HepG2 (cell line): Measurements from ENCODE around the gene SLAMF8. TPM values are rescaled to one million over a fixed set of nuclear protein-coding genes. Genes with fewer than 3 reads are reported as not detected.

ENCODE experiments used
- ATAC-seq: fragments of 200-7000 bp; cut with Tn5 transposase; 3 replicates; pipeline ENCODE4 v1.9.1; 2020; ENCODE audit warnings: mild to moderate bottlenecking, moderate library complexity
- BruUV-seq: library from RNA; stranded (reverse); fragments of 400-500 nt; replicated peaks from 2 replicates; lab custom pipeline; 2021; lab: Mats Ljungman, UMichigan
- CTCF ChIA-PET: fragments of 300-600 bp; formaldehyde crosslinking; extraction: SDS; loops from one replicate; lab custom pipeline; 2021; ENCODE audit warnings: low total read pairs, inconsistent platforms, low intra/inter-chr PET ratio; lab: Yijun Ruan, JAX
- POLR2A ChIA-PET: fragments of 350-600 bp; sonication (Branson Sonifier 250); formaldehyde crosslinking; loops from one replicate; lab custom pipeline; 2020; ENCODE audit warnings: antibody characterized with exemption, inconsistent platforms; lab: Yijun Ruan, JAX
- DNase-seq: peaks from one replicate; pipeline ENCODE4 v3.0.0-alpha.2; 2015; ENCODE audit warnings: low spot score
- FAIRE-seq: peaks from 3 replicates; lab custom pipeline; 2011; peaks lifted over from hg19 to GRCh38; lab: Jason Lieb, UNC
- H2AFZ ChIP-seq: one replicate; pipeline ENCODE4 v1.6.1; 2011; ENCODE audit warnings: low read length, inconsistent platforms
- H3K27ac ChIP-seq: fragments of 300-600 bp; 3 replicates; pipeline ENCODE4 v1.8.0; 2011; ENCODE audit warnings: mixed run types, mild to moderate bottlenecking, mixed read lengths, low read length, inconsistent platforms; ENCODE audit not compliant: insufficient read depth; ENCODE audit errors: extremely low read length
- H3K27me3 ChIP-seq, 2 experiments: fragments of 200-600 bp in 1 of 2; 2 replicates in 1 of 2; 3 replicates in 1 of 2; pipeline versions ENCODE4 v1.6.0 to v1.8.0; 2011; ENCODE audit warnings: low read length in 2 of 2, mild to moderate bottlenecking in 2 of 2, moderate library complexity in 2 of 2, inconsistent platforms in 1 of 2; ENCODE audit not compliant: insufficient read depth in 2 of 2, control insufficient read depth in 1 of 2
- H3K36me3 ChIP-seq, 2 experiments: fragments of 200-600 bp in 1 of 2; replicated peaks in 1 of 2; 2 replicates in 1 of 2; 3 replicates in 1 of 2; pipeline versions ENCODE4 v1.5.1 to v1.8.0; 2011; ENCODE audit warnings: low read length in 2 of 2, inconsistent platforms in 1 of 2; ENCODE audit not compliant: insufficient read depth in 2 of 2, control insufficient read depth in 1 of 2
- H3K4me1 ChIP-seq: 2 replicates; pipeline ENCODE4 v1.5.1; 2012; ENCODE audit warnings: low read length, inconsistent platforms; ENCODE audit not compliant: insufficient read depth
- H3K4me2 ChIP-seq: 2 replicates; pipeline ENCODE4 v1.6.0; 2011; ENCODE audit warnings: low read depth, low read length, inconsistent platforms
- H3K4me3 ChIP-seq, 3 experiments: fragments of 200-600 bp in 1 of 3; sonication (generic), shearing (Covaris generic) in 1 of 3; replicated peaks in 1 of 3; 2 replicates each; pipeline ENCODE4 v1.5.1; 2011 to 2016; ENCODE audit warnings: low read length in 3 of 3, inconsistent platforms in 2 of 3, low read depth in 2 of 3, mild to moderate bottlenecking in 2 of 3, control low read depth in 1 of 3, mixed read lengths in 1 of 3; ENCODE audit not compliant: insufficient read depth in 1 of 3
- H3K79me2 ChIP-seq: one replicate; pipeline ENCODE4 v1.6.1; 2011; ENCODE audit warnings: low read length, inconsistent platforms; ENCODE audit not compliant: insufficient read depth
- H3K9ac ChIP-seq: 2 replicates; pipeline ENCODE4 v1.6.0; 2011; ENCODE audit warnings: mild to moderate bottlenecking, low read depth, low read length, inconsistent platforms; ENCODE audit not compliant: insufficient read depth
- H3K9me3 ChIP-seq: 2 replicates; pipeline ENCODE4 v1.5.1; 2012; ENCODE audit warnings: mild to moderate bottlenecking, low read length
- H4K20me1 ChIP-seq: 2 replicates; pipeline ENCODE4 v1.6.0; 2011; ENCODE audit warnings: inconsistent platforms, mild to moderate bottlenecking, low read length, moderate library complexity; ENCODE audit not compliant: insufficient read depth
- FOXK1 ChIP-seq: sonication (generic); formaldehyde crosslinking; IDR thresholded peaks from 2 replicates; pipeline ENCODE4 v1.4.0; 2020; ENCODE audit warnings: low read depth, missing genetic modification reagents, borderline replicate concordance
- GABPA ChIP-seq, 2 experiments: IDR thresholded peaks; 2 replicates each; pipeline ENCODE4 v1.6.1; 2011 to 2016; ENCODE audit warnings: low read depth in 2 of 2, low read length in 1 of 2, missing biosample characterization in 1 of 2, missing genetic modification characterization in 1 of 2
- MED8 ChIP-seq: sonication (generic); formaldehyde crosslinking; IDR thresholded peaks from 2 replicates; pipeline ENCODE4 v1.8.1; 2023; ENCODE audit warnings: mild to moderate bottlenecking, missing genetic modification reagents; ENCODE audit not compliant: insufficient replicate concordance
- PHF5A ChIP-seq: IDR thresholded peaks from one replicate; pipeline ENCODE4 v1.6.1; 2018; ENCODE audit warnings: low read depth, missing genetic modification reagents; ENCODE audit not compliant: unreplicated experiment
- POLR2AphosphoS5 ChIP-seq: IDR thresholded peaks from 2 replicates; pipeline ENCODE4 v1.6.1; 2012; ENCODE audit warnings: low read depth, low read length
- ZBTB3 ChIP-seq: sonication (generic); formaldehyde crosslinking; IDR thresholded peaks from 2 replicates; pipeline ENCODE4 v1.4.0; 2020; ENCODE audit warnings: low read depth, mild to moderate bottlenecking, moderate library complexity, missing genetic modification reagents, borderline replicate concordance
- ZFAT ChIP-seq: sonication (generic); formaldehyde crosslinking; conservative IDR thresholded peaks from 2 replicates; pipeline ENCODE4 v1.8.1; 2023; ENCODE audit warnings: missing genetic modification reagents, inconsistent platforms
- ZNF772 ChIP-seq: sonication (generic); formaldehyde crosslinking; IDR thresholded peaks from 2 replicates; pipeline ENCODE4 v1.5.0; 2020; ENCODE audit warnings: mild to moderate bottlenecking, missing genetic modification reagents
- WGBS: methylation state at CpG from one replicate; pipeline ENCODE4 v1.1.6; 2017; ENCODE audit warnings: low lambda C conversion rate; 5-methylcytosine and 5-hydroxymethylcytosine counted together
- in situ Hi-C: cut with HindIII; loops from 2 replicates; pipeline ENCODE4 v1.10.0; 2017; ENCODE audit warnings: low pct_unique_long_range_greater_than_20kb; ENCODE audit not compliant: extremely low pct_ligation_motif_present
- intact Hi-C: fragments of 100-400 bp; cut with micrococcal nuclease; formaldehyde crosslinking; loops from one replicate; pipeline ENCODE4 v1.10.0; 2022; ENCODE audit not compliant: unreplicated experiment
- polyA plus RNA-seq, 8 experiments: library from polyadenylated mRNA; depleted of rRNA in 3 of 8; stranded (reverse) in 7 of 8; unstranded in 1 of 8; fragments of >200 nt; fragmentation: Illumina TruSeq in 4 of 8; extraction: Trizol in 4 of 8; gene quantifications; 2 replicates each; pipeline versions ENCODE4 v1.2.1 to v1.2.3, GENCODE V29; 2011 to 2016; ENCODE audit warnings: low read depth in 4 of 8, missing spikeins in 1 of 8, mixed read lengths in 1 of 8; ENCODE audit not compliant: insufficient read depth in 1 of 8
- total RNA-seq, 5 experiments: library from RNA; depleted of rRNA; stranded (reverse); fragments of >200 nt; fragmentation: Illumina TruSeq; extraction: Trizol; gene quantifications; 2 replicates each; pipeline ENCODE4 v1.2.3, GENCODE V29; 2016; ENCODE audit warnings: low read depth in 1 of 5
- TF ChIP-seq, protein P1 (sequence below): sonication (generic); formaldehyde crosslinking; IDR thresholded peaks from 2 replicates; pipeline ENCODE4 v1.5.0; 2020; ENCODE audit warnings: mild to moderate bottlenecking, missing genetic modification reagents, borderline replicate concordance
- TF ChIP-seq, protein P2 (sequence below): sonication (generic); formaldehyde crosslinking; IDR thresholded peaks from 2 replicates; pipeline ENCODE4 v1.4.0; 2020; ENCODE audit warnings: missing genetic modification reagents, borderline replicate concordance

The SLAMF8 gene
- total and polyA plus RNA-seq, 2 of the 13 experiments (the other 11 are each of a cell fraction or from before 2014, with no cell fraction given): not detected

DNA sequence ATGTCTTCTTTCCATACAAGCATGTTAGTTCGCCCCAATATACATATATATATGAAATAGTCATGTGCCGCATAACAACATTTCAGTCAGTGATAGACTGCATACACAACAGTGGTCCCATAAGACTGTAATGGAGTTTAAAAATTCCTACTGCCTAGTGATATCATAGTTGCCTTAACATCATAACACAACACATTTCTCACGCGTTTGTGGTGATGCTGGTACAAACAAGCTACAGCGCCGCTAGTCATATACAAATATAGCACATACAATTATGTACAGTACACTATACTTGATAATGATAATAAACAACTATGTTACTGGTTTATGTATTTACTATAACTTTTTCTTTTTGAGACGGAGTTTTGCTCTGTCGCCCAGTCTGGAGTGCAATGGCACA lies 10.7 kb upstream of the SLAMF8 start:
- DNase-seq (no peak), FAIRE-seq (no peak), ATAC-seq (no peak)
- BruUV-seq: no TSS peak
- no peak overlapping the region for H3K9ac ChIP-seq
- no peaks in the 10 kb centered on the region for H3K79me2 ChIP-seq
- no peak overlapping the region for H3K4me3 ChIP-seq
- intact Hi-C loops: no loop called here
- no peaks in the 10 kb centered on the region; a peak in 1 of 5 replicates for H3K27me3 ChIP-seq
- no peak overlapping the region for H3K4me2 ChIP-seq
- no peak overlapping the region for H3K27ac ChIP-seq
- H3K36me3 ChIP-seq: no peaks in the 10 kb centered on the region
- H4K20me1 ChIP-seq: no peaks in the 10 kb centered on the region
- no peak overlapping the region for H2AFZ ChIP-seq
- ChIA-PET POLR2A (no interaction called here), CTCF (no interaction called here)
- H3K9me3 ChIP-seq: no peaks in the 10 kb centered on the region
- TF ChIP-seq ZFAT: no peak
- no peak for TF ChIP-seq ZNF772 (CRISPR knock-in tag)
- no peak for TF ChIP-seq MED8 (CRISPR knock-in tag)
- TF ChIP-seq, protein P1, sequence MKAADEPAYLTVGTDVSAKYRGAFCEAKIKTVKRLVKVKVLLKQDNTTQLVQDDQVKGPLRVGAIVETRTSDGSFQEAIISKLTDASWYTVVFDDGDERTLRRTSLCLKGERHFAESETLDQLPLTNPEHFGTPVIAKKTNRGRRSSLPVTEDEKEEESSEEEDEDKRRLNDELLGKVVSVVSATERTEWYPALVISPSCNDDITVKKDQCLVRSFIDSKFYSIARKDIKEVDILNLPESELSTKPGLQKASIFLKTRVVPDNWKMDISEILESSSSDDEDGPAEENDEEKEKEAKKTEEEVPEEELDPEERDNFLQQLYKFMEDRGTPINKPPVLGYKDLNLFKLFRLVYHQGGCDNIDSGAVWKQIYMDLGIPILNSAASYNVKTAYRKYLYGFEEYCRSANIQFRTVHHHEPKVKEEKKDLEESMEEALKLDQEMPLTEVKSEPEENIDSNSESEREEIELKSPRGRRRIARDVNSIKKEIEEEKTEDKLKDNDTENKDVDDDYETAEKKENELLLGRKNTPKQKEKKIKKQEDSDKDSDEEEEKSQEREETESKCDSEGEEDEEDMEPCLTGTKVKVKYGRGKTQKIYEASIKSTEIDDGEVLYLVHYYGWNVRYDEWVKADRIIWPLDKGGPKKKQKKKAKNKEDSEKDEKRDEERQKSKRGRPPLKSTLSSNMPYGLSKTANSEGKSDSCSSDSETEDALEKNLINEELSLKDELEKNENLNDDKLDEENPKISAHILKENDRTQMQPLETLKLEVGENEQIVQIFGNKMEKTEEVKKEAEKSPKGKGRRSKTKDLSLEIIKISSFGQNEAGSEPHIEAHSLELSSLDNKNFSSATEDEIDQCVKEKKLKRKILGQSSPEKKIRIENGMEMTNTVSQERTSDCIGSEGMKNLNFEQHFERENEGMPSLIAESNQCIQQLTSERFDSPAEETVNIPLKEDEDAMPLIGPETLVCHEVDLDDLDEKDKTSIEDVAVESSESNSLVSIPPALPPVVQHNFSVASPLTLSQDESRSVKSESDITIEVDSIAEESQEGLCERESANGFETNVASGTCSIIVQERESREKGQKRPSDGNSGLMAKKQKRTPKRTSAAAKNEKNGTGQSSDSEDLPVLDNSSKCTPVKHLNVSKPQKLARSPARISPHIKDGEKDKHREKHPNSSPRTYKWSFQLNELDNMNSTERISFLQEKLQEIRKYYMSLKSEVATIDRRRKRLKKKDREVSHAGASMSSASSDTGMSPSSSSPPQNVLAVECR (CRISPR knock-in tag): no peak
- TF ChIP-seq, protein P2, sequence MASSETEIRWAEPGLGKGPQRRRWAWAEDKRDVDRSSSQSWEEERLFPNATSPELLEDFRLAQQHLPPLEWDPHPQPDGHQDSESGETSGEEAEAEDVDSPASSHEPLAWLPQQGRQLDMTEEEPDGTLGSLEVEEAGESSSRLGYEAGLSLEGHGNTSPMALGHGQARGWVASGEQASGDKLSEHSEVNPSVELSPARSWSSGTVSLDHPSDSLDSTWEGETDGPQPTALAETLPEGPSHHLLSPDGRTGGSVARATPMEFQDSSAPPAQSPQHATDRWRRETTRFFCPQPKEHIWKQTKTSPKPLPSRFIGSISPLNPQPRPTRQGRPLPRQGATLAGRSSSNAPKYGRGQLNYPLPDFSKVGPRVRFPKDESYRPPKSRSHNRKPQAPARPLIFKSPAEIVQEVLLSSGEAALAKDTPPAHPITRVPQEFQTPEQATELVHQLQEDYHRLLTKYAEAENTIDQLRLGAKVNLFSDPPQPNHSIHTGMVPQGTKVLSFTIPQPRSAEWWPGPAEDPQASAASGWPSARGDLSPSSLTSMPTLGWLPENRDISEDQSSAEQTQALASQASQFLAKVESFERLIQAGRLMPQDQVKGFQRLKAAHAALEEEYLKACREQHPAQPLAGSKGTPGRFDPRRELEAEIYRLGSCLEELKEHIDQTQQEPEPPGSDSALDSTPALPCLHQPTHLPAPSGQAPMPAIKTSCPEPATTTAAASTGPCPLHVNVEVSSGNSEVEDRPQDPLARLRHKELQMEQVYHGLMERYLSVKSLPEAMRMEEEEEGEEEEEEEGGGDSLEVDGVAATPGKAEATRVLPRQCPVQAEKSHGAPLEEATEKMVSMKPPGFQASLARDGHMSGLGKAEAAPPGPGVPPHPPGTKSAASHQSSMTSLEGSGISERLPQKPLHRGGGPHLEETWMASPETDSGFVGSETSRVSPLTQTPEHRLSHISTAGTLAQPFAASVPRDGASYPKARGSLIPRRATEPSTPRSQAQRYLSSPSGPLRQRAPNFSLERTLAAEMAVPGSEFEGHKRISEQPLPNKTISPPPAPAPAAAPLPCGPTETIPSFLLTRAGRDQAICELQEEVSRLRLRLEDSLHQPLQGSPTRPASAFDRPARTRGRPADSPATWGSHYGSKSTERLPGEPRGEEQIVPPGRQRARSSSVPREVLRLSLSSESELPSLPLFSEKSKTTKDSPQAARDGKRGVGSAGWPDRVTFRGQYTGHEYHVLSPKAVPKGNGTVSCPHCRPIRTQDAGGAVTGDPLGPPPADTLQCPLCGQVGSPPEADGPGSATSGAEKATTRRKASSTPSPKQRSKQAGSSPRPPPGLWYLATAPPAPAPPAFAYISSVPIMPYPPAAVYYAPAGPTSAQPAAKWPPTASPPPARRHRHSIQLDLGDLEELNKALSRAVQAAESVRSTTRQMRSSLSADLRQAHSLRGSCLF (CRISPR knock-in tag): no peak
- TF ChIP-seq GABPA (IDR thresholded peaks at IDR 0.05; ENCODE audit: low read depth, low read length): no peak
- no peak for TF ChIP-seq GABPA (CRISPR knock-in tag; IDR thresholded peaks at IDR 0.05; ENCODE audit: low read depth)
- no peak for TF ChIP-seq FOXK1
- TF ChIP-seq POLR2AphosphoS5: no peak
- TF ChIP-seq PHF5A (CRISPR knock-in tag): no peak
- TF ChIP-seq ZBTB3 (CRISPR knock-in tag): no peak
- WGBS: 81% methylated on average over 8 of the region's 8 CpGs
- no peaks in the 10 kb centered on the region for H3K4me1 ChIP-seq
- in situ Hi-C loops: no loop called here
